ENCODE results near the gene CREB5. TPM values are rescaled to one million over a fixed set of nuclear protein-coding genes. Genes with fewer than 3 reads are reported as not detected.

The CREB5 gene
- total RNA-seq, 1 experiment from 2014 or later = 40.5 TPM

DNA sequence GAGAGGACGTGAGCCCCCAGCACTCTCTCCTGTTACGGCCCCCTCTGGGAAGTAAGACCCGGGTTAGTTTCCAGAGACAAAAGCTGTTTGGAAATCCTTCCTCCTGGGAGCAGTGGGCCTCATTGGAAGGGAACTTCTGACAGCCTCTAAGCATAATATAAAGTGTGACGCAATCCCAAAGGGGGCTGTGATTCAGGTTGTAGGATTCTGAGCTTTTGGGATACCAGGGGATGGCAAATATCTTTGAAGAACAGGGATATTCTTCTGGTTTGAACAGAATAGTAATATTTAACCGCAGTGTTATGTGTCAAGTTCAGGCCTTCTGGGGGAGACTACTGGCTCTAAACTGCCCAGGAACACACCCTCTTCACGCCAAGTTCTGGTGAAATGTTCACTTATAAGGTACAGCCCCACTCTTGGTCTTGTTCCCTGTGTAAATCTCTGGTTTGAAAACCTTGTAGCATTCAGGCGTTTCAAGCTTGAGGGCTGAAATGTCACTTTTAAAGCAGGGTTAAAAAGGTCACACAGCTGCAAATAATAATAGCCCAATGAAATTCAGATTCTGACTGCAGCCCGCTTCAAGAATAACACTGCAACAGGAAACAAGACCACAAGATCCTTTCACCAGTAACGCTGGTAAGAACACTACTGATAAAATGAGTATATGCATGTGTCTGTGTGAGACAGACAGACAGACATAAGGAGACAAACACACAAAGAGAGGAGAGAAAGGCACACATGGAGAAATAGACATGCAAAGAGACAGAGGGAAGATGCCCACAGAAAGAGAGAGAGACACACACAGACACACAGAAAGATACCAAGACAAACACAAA is 69.0 kb downstream of the CREB5 start:
- no peak for DNase-seq (ENCODE audit: unreplicated experiment)
- TF ChIP-seq, protein P1, sequence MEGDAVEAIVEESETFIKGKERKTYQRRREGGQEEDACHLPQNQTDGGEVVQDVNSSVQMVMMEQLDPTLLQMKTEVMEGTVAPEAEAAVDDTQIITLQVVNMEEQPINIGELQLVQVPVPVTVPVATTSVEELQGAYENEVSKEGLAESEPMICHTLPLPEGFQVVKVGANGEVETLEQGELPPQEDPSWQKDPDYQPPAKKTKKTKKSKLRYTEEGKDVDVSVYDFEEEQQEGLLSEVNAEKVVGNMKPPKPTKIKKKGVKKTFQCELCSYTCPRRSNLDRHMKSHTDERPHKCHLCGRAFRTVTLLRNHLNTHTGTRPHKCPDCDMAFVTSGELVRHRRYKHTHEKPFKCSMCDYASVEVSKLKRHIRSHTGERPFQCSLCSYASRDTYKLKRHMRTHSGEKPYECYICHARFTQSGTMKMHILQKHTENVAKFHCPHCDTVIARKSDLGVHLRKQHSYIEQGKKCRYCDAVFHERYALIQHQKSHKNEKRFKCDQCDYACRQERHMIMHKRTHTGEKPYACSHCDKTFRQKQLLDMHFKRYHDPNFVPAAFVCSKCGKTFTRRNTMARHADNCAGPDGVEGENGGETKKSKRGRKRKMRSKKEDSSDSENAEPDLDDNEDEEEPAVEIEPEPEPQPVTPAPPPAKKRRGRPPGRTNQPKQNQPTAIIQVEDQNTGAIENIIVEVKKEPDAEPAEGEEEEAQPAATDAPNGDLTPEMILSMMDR (IDR thresholded peaks at IDR 0.05; ENCODE audit: unreplicated experiment) = no peak
- ChIA-PET CTCF (interaction anchor here (0.8 kb wide), 1 partner anchor 12 kb away, joined by 3 read pairs; no protein-coding TSS in a partner anchor), POLR2A (no interaction called here)
- Mint-ChIP-seq H3K9me3 (ENCODE audit: unreplicated experiment) (no peaks in the 10 kb centered on the region), H3K4me1 (ENCODE audit: insufficient read depth, unreplicated experiment) (no peaks in the 10 kb centered on the region), H3K4me3 (ENCODE audit: unreplicated experiment) (no peak overlapping the region), H3K36me3 (ENCODE audit: insufficient read depth, unreplicated experiment) (no peaks in the 10 kb centered on the region), H3K27ac (ENCODE audit: low read depth, unreplicated experiment) (no peak overlapping the region), H3K27me3 (ENCODE audit: insufficient read depth, unreplicated experiment) (no peaks in the 10 kb centered on the region)
- intact Hi-C loops (cut with micrococcal nuclease) = no loop called here
- no TSS peak for BruUV-seq (replicated peaks)

DNA sequence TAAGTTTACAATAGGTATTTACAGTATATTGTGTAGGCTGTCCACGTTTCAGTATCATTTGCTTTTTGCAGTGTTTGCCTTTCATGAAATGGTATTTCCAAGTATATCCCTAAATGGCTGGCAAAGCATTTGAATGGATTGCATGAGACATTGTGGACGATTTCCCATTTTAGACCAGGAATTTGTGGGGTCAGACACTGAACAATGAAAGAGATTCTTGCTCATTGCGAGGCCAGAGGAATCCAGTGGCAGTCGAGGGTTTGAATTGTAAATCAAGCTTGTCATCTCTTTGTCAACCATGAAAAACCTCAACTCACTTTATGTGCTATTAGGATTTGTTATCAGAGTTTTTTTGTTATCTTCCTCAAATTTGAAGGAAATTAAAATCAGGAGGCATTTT is 70.8 kb downstream of the CREB5 start:
- TF ChIP-seq, protein P1 (IDR thresholded peaks at IDR 0.05; ENCODE audit: unreplicated experiment) = no peak
- BruUV-seq (replicated peaks) = no TSS peak
- Mint-ChIP-seq H3K36me3 (ENCODE audit: insufficient read depth, unreplicated experiment) (no peaks in the 10 kb centered on the region), H3K27me3 (ENCODE audit: insufficient read depth, unreplicated experiment) (no peaks in the 10 kb centered on the region), H3K27ac (ENCODE audit: low read depth, unreplicated experiment) (no peak overlapping the region), H3K4me3 (ENCODE audit: unreplicated experiment) (no peak overlapping the region), H3K9me3 (ENCODE audit: unreplicated experiment) (no peaks in the 10 kb centered on the region), H3K4me1 (ENCODE audit: insufficient read depth, unreplicated experiment) (no peaks in the 10 kb centered on the region)
- ChIA-PET CTCF (interaction anchor here (0.7 kb wide), 1 partner anchor 532 kb away, joined by 3 read pairs; no protein-coding TSS in a partner anchor), POLR2A (no interaction called here)
- intact Hi-C loops (cut with micrococcal nuclease) = no loop called here
- no peak for DNase-seq (ENCODE audit: unreplicated experiment)

GRCh38 chr7:28483908-28484605 is 71.7 kb downstream of the CREB5 start:
- ChIA-PET CTCF (no interaction called here), POLR2A (no interaction called here)
- Mint-ChIP-seq H3K4me1 (ENCODE audit: insufficient read depth, unreplicated experiment) (no peaks in the 10 kb centered on the region), H3K9me3 (ENCODE audit: unreplicated experiment) (no peaks in the 10 kb centered on the region), H3K27ac (ENCODE audit: low read depth, unreplicated experiment) (no peak overlapping the region), H3K27me3 (ENCODE audit: insufficient read depth, unreplicated experiment) (no peaks in the 10 kb centered on the region), H3K4me3 (ENCODE audit: unreplicated experiment) (no peak overlapping the region), H3K36me3 (ENCODE audit: insufficient read depth, unreplicated experiment) (no peaks in the 10 kb centered on the region)
- TF ChIP-seq, protein P1 (IDR thresholded peaks at IDR 0.05; ENCODE audit: unreplicated experiment) = no peak
- intact Hi-C loops (cut with micrococcal nuclease) = no loop called here
- DNase-seq (ENCODE audit: unreplicated experiment) = no peak
- no TSS peak for BruUV-seq (replicated peaks)

DNA sequence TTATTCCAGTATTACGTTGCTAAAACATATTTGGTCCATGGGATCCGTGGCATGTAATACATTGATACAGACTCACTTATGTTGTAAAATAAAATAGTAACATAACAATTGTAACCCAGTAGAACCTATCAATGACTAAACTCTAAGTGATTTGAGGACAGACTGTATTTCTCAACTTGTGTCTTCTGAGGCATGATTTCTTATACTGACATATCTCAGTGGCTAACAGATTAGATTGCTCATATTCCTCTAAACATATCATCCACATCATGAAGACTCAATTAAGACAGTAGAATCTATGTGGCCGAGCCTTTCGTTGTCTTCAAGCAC is 72.3 kb downstream of the CREB5 start:
- TF ChIP-seq, protein P1 (IDR thresholded peaks at IDR 0.05; ENCODE audit: unreplicated experiment) = no peak
- Mint-ChIP-seq H3K27ac (ENCODE audit: low read depth, unreplicated experiment) (no peak overlapping the region), H3K27me3 (ENCODE audit: insufficient read depth, unreplicated experiment) (no peaks in the 10 kb centered on the region), H3K4me3 (ENCODE audit: unreplicated experiment) (no peak overlapping the region), H3K4me1 (ENCODE audit: insufficient read depth, unreplicated experiment) (no peaks in the 10 kb centered on the region), H3K9me3 (ENCODE audit: unreplicated experiment) (no peaks in the 10 kb centered on the region), H3K36me3 (ENCODE audit: insufficient read depth, unreplicated experiment) (no peaks in the 10 kb centered on the region)
- no TSS peak for BruUV-seq (replicated peaks)
- intact Hi-C loops (cut with micrococcal nuclease) = no loop called here
- CTCF ChIA-PET = no interaction called here
- POLR2A ChIA-PET = no interaction called here
- DNase-seq (ENCODE audit: unreplicated experiment) = no peak
